ENCODE measurements around the gene AMPD2.

DNA sequence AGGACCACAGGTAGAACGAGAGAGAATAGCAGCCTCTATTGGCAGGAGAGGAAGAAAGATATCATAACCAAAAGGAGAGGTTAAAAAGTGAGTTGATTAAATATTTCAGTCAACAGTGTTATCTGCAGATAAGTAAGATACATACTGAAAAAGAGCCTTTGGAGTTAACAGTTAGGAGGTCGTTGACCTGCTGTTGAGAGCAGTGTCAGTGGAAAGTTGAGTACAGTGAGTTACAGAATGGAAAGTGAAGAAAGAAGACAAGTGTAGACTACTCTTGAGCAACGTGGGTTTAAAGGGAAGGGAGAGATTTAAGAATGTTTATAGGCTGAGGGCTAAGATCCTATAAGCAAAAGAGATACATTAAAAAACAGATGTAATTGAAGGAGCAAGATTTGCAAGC, 30.5 kb upstream of the AMPD2 start:
- no peak for TF ChIP-seq ZNF8 (CRISPR knock-in tag; IDR thresholded peaks at IDR 0.05)
- no peak for TF ChIP-seq TCF4 (CRISPR knock-in tag; IDR thresholded peaks at IDR 0.05; ENCODE audit: borderline replicate concordance)
- TF ChIP-seq, protein P1, sequence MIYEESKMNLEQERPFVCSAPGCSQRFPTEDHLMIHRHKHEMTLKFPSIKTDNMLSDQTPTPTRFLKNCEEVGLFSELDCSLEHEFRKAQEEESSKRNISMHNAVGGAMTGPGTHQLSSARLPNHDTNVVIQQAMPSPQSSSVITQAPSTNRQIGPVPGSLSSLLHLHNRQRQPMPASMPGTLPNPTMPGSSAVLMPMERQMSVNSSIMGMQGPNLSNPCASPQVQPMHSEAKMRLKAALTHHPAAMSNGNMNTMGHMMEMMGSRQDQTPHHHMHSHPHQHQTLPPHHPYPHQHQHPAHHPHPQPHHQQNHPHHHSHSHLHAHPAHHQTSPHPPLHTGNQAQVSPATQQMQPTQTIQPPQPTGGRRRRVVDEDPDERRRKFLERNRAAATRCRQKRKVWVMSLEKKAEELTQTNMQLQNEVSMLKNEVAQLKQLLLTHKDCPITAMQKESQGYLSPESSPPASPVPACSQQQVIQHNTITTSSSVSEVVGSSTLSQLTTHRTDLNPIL (CRISPR knock-in tag; IDR thresholded peaks at IDR 0.05; ENCODE audit: low read depth) = no peak

Data from SK-N-SH treated with all-trans-retinoic acid at 6 μM for 48 hours (cell line).